ENCODE results near the gene CPED1. TPM values are rescaled to one million over a fixed set of nuclear protein-coding genes. Genes with fewer than 3 reads are reported as not detected.
"Not testable (repeated sequence)": the region's sequence is repeated elsewhere in the genome, so short reads cannot be mapped to it uniquely, and the experiment has no call there.

Gene CPED1
- total RNA-seq, 1 donor from 2014 or later: 32.3 TPM

DNA sequence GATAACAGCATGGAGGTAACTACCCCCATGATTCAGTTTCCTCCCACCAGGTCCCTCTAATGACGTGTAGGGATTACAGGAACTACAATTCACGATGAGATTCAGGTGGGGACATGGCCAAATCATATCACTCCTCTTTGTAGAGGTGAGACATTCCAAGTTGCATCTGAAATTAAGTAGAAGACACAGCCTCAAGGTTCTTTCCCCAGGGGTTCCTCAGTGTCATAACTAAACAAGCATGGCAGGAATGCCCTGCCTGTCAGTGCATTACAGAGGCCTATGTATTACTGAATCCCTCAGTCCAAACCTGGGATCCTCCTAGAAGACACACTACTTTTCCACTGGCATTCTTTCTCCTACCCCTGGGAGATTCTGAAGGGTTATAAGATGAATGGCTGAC lies 297.7 kb downstream of the CPED1 start:
- DNase-seq: no peak

DNA sequence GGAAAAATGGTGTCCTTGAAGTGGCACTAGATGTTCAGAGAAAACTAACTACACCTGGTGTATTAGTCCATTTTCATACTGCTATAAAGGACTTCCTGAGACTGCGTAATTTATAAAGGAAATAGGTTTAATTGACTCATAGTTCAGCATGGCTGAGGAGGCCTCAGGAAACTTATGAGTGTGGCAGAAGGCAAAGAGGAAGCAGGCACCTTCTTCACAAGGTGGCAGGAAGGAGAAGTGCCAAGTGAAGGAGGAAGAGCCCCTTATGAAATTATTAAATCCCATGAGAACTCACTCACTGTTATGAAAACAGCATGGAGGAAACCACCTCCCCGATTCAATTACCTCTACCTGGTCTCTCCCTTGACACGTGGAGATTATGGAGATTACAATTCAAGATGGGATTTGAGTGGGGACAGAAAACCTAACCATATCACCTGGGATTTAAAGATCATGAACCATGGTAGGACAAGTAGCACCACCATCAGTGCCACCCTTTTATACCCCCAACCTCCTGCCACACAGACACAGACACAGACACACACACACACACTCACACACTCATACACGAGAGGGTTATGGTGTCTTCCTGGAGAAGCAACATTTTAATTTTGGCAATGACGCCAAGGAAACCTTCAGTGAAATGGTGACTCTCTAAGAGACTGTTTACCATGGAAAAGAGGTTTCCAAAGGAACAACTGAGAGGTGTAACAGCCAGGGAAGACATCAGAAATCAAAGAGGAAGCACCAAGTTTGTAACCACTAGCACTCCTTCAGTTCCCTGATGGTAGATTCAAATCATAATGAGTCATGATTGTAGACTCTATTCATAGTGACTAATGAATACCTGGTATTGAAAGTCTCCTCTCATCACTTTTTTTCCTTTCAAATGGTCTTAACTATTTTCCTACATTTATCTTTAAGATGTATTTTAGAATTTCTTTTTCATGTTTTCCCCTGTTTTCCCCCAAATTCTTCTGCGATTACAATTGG lies 298.5 kb downstream of the CPED1 start:
- no peak for DNase-seq

DNA sequence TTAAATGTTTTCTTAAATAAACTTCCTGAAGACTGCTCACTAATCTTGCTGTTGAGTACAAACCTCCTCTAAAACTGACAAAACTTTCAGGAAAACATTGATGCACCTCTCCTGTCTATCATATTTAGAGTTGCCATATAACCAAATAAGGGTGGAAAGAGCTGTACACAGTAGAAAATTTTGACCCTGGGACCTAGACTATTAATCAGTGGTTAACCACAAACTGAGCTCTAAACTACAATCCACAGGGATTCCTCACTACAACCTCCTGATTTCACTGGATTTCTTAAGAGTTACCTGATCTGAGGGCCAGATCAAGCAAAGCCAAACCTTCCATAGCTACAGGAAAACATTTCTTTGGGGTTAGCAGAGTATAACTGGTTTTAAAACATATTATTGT lies 300.4 kb downstream of the CPED1 start:
- DNase-seq: no peak

DNA sequence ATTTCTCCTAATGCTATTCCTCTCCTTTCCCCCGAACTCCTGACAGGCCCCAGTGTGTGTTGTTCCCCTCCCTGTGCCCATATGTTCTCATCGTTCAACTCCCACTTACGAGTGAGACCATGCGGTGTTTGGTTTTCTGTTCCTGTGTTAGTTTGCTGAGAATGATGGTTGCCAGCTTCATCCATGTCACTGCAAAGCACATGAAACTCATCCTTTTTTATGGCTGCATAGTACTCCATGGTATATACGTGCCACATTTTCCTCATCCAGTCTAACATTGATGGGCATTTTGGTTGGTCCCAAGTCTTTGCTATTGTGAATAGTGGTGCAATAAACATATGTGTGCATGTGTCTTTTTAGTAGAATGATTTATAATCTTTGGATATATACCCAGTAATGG lies 301.4 kb downstream of the CPED1 start:
- not testable (repeated sequence) for DNase-seq

DNA sequence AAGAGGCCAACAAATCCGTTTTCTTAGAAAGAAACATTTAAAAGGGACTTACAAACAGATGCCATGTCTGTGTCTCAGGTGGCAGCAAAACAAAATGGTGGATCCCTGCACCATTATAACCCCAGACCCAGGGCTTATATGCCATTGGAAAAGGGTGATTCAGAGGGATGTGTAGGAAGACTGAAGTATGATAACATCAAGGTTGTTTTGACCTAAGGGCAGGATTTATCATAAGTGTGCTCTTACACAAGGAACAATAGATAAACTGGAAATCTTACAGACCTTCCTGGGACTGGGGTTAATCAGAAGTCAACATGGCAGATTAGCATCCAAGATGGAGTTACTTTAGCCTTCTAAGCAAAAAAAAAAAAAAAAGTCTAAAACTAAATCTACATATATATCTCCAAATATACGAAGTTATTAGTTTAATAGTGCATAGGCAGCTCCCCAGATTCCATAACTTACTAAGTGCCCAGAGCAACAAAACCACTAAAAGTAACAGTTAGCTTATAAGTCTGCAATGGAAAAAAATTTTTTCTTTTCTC lies 306.0 kb downstream of the CPED1 start:
- DNase-seq: no peak

DNA sequence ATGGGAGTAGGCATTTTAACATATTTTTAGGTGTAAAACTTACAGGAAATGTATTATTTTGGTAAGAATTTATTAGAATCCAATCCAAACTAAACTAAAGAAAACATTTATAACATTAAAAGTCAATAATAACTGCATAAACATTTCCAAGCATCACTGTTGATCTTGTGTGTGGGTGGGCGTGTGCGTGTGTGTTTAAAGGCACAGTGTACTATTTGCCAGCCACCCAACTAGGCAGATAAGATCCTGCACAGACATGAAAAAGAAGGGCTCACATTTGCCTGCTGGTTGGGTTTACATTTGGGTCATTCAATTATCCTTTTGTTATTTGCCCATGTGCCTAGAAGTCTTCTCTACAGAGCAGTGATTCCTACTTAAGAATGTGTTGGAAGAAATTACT lies 309.3 kb downstream of the CPED1 start:
- DNase-seq: no peak

DNA sequence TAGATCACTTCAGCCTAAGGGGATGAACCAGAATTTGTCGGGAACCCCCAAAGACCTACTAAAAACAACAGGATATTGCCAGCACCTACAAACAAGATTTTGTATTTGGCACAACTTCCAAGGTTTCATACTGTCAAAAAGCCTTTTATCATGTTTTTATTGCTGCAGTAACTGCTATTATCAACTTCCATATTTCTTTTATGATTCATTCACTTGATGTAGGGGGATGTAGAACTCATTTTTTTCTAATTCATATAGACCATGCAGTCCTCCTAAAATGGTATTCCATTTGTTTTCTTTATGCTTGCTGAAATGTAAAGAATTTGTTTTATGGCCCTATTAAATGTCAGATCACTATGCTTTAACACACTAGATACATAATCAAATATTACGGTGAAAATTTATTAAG lies 310.3 kb downstream of the CPED1 start:
- DNase-seq: no peak

DNA sequence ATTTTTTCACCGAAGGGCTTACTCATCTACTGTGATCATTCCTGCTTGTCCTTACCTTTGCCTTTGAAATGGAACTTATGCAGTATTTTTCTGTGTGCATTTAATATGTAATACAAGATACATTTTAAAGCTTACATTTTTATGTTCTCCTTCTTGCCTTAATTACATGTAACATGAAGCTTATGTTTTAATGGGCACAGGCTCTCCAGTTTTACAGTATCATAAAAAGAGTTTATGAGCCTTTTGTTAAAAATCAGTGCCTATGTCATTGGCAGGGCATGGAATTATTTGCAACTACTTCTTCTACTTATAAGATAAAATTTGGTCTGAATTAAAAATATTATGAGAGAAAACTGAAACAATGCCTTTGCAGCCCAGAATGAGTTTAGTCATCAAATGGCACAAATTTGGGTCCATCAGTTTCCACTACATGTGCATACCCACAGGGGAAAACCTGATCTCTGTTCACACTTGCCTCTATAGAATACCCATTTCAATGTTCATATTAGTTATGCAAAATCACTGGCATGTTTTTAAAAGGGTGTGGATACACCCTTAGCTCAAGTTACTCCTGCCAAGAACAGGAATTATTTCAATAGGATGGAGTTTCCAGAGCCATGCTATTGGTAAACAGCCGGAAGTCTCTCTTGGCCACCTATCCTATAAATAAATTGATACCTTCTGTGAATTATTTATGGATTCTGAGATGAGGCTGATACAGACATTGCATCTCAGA lies 312.3 kb downstream of the CPED1 start:
- DNase-seq: no peak

DNA sequence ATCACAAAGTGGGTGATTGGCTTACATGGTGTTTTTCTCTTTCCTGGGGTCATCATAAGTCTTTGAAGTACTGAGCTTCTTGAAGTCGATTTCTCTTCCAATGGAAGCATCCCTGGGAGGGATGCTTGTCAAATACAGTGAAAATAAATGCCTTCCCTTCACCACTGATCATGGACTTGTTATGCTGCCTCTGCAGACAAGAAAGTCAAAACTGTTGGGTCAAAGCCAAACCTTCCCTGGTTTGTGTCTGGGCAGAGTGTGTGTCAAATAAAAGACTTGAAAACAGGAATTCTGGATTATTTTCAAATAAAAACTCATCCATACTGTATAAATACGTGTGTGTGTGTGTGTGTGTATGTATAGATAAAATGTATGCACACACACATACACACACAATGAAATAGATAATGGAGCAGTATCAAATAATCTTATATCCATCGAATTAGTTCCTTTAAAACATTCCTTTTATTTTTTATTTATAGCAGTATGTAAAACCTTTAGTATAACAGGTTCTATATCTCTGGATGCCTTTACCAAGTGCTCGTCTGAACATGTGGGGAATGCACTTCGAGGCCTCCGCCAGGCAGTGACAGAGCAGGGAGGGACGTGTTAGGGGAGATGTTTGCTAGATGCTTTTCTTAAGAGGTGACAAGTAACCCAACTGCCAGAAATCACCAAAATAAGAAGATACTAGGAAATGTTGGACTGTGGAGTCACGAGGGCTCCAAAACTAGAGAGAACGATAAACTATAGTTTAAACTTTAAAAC lies 313.1 kb downstream of the CPED1 start:
- DNase-seq: peak; percentile 40

DNA sequence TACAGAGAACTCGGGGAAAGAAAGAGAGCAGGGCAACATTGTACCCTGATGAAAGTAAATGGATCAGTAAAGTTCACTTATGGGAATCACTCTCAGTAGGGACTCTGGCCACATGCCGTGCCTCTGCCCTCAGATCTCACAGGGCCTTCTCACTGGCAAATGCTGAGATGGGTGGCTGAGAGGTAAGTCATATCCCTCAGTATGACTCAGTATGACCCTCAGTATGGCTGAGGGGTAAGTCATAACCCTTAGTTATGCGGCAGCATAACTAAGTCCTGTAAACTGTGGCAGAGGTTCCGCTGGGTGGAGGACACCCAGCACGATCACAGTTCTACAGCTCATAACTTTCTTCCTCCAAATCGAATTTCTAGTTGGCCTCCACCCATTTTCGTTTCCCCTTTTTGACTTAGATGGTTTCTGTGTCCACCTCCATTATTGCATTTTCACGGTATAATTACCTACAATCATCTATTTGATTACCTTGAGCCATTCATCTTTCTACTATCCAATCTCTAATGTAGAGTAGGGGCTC lies 313.8 kb downstream of the CPED1 start:
- DNase-seq: no peak

DNA sequence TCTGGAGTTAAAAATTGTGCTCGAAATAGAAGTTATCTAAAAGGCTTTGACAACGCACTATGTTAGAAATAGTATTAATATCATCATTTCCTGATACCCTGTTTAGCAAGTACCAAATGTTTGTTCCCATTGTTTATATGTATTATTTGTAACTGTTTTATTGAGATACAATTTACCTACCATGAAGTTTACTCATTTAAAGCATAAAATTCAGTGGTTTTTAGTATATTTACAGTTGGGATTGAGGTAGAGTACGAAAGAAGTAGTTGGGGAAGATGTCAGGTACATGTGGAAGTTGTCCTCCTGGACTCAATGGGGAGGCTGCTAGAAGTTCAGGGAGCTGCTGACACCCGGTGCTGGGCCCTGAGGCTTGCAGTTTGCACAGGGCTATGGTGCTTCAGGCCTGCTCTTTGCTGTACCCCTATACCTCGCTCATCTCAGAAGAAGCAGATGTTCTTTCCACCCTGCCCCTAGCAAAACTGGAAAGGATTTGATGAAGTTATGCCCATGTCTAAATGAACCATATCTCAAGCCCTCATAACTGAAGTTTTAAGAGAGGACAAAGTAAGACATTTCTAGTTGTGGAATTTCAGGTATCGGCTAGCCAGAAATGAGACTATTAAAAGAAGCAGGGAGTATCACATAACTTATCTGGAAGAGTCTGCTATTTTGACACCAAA lies 315.1 kb downstream of the CPED1 start:
- DNase-seq: no peak

DNA sequence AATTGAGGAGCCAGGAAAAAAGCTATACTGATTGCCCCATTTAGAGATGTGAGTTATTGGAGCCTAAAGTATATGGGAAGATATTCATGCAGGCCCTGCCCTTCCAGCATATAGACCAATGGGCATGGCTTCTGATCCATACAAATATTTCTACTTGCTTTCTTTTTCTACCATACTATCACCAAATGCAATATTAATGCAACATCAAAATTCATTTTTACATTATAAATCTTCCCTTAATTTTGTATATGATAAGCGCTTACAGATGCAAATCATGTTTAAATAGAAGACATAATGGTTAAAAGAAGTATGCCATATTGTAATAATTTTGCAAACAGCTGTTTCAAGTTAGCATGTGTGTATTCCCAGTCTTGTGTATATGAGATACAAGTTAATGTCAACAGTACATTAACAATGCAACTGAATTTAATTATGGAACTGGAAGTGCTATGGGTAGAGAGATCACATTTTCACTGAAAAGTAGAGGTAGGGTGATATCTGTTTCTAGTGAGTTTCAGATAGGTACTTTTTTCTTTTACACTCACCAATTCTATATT lies 315.7 kb downstream of the CPED1 start:
- peak; percentile 32 for DNase-seq

DNA sequence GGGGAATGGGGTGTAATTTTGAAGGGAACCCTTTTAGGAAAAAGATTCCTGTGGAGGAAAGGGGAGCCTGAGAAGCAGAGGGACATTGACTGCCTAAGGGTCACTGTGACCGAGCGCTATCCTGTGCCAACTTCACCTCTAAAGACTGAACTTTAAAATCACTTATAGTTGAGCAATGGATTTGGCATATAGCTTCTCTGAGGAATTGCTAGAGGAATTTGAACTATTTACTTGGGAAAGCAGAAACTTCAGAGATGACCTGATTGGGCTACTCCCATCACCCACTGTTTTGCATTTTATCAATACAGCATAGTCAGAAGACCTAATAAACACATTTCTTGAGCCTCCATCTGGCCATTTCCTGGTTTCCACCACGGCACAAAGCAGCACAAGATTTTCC lies 316.6 kb downstream of the CPED1 start:
- no peak for DNase-seq

DNA sequence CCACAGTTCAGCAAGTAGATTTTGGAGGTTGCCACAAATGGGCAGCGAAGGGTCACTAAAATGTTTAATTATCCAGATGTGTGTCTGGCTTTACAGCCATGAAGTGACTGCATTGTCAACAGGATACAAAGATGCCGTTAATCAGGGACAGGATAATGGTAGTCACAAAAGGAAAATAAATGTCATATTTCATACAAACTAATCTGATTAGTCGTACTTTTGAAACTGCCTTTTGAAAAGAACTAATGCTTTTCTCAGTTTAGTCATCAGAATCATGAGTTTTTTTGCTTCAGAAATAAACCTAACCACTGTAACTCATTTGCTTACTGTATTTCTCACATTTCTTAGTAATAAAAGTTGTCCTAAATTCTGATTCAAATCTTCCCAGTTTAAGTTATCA lies 318.1 kb downstream of the CPED1 start:
- no peak for DNase-seq

DNA sequence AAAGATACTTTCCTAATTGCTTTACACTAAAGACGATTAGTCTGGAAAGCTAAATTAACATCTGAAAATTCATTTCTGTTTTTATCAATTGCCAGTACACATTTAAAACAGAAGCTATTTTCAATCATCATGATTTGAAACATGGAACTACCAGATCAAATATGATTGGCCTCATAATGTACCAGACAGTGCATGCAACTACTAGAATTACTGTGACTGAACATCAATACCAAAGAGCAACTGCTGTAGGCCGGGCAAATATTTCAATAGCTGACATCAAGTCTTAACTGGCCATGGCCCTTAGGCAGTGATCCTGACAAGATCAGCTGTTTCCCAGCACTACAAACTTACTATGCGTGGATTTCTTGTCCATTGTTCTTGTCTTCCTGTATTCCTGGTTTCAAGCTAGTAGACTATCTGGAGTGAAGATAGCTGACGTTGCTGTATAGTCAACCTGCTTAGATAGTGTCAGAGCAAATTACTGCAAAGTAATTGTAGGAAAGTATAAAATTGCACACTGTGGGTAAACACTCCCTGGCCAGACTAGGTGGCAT lies 318.6 kb downstream of the CPED1 start:
- DNase-seq: peak; percentile 17

DNA sequence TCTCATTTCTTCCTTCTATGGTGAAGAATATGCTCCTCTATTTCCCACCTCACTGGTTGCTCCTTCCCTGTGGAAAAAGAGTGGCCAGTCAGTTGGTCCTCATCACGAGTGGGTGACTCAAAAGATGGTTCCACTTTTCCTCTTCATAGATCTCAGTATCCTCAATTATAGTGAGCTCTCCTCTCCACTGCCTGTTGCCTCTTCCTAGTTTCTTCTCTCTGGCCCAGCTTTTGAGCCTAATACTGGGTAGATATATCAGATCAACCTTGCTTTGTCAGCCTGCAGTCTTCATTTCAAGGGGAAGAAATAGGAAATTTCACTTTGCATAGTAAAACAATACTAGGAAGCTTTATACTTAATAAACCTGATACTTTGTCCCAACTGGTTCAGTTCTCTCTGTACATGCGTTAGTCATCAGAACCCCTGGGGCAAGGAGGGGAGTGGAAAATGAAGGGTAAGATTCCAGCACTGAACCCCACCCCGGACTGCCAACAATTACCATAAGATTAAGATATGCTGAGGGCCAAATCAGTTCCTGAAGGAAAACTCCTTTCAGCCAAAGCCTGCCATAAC lies 324.8 kb downstream of the CPED1 start:
- DNase-seq: no peak

DNA sequence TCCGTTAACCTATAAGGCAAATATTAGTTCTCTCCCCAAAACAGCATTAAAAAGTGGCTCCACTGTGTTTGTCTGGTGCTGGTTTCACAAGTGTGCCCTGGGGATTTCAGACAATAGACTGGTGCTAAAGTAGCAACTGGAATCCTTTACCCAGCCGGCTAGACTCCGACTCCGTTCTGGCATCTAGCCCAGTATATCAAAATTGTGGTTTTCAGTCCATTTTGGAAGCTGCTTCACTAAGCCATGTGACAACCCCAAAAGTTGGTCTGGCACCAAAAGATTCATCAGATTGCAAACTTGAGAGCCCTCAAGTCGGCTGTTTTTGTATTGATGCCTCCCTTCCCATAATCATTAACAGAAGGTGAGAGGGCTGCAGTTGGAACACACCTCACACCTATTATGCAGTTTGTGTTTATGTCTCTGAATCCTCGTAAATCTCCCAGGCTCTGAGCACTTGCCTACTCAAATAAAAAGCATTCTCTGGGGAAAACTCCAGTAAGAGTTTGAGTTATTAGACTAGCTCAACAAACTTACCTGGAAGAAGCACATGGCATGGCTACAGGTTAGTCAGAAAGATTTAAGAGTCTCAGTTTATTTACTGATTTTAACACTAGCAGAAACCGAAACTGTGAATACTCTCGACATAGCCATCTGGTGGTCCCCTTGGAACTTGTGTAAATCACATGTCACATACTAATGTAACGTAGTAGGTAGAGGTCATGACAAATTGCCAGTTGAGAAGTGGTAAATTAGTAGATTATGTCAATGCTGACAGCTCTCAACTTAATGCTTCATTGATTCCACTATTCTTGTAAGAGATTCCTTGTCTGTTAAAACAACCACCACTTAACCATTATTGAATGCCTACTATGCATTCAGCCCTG lies 325.5 kb downstream of the CPED1 start:
- no peak for DNase-seq

DNA sequence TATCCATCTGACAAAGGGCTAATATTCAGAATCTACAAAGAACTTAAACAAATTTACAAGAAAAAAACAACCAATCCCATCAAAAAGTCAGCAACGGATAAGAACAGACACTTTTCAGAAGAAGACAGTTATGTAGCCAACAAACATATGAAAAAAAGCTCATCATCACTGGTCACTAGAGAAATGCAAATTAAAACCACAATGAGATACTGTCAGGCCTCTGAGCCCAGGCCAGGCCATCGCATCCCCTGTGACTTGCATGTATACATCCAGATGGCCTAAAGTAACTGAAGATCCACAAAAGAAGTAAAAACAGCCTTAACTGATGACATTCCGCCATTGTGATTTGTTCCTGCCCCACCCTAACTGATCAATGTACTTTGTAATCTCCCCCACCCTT lies 326.7 kb downstream of the CPED1 start:
- DNase-seq: not testable (repeated sequence)

DNA sequence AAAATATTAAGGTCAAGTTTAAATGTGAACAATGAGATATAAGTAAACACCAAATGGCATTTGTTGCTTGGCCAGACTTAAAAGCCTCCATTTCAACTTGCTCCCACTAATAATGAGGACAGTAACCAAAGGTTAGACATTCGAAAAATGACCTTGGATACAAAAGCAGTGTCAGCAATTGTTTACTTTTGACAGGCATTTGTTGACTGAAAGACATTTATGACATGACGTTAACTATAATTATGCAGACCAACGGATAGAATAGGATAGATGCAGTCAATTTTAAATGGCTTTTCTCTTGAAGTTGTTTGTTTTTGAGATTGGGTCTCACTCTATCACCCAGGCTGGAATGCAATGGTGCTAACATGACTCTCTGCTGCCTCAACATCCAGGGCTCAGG lies 333.9 kb downstream of the CPED1 start:
- no peak for DNase-seq
